HL-60 (cell line): ENCODE measurements around the gene MOB3A.

ENCODE experiments used
- DNase-seq, 2 experiments: peaks; one replicate each; pipeline ENCODE4 v3.0.0-alpha.2; 2010 to 2020; ENCODE audit warnings: low read depth in 1 of 2, low spot score in 1 of 2
- H3K27ac ChIP-seq: fragments of 250-450 bp; sonication (Bioruptor Pico); replicated peaks from 2 replicates; pipeline ENCODE4 v1.5.1; 2020; ENCODE audit warnings: mild to moderate bottlenecking, moderate library complexity
- H3K27me3 ChIP-seq: fragments of 250-450 bp; sonication (Bioruptor Pico); 2 replicates; pipeline ENCODE4 v1.5.1; 2021; ENCODE audit warnings: mild to moderate bottlenecking, moderate library complexity; ENCODE audit not compliant: insufficient read depth, poor library complexity, severe bottlenecking
- H3K4me3 ChIP-seq: replicated peaks from 2 replicates; pipeline ENCODE4 v1.5.1; 2011; ENCODE audit warnings: mild to moderate bottlenecking, control low read depth, low read length; ENCODE audit not compliant: insufficient read depth
- GABPA ChIP-seq: IDR thresholded peaks from 2 replicates; pipeline ENCODE4 v1.6.1; 2012; ENCODE audit warnings: low read depth
- POLR2AphosphoS5 ChIP-seq: IDR thresholded peaks from 2 replicates; pipeline ENCODE4 v1.6.1; 2012; ENCODE audit warnings: low read depth
- SPI1 ChIP-seq: IDR thresholded peaks from 2 replicates; pipeline ENCODE4 v1.6.1; 2012; ENCODE audit warnings: low read depth, mild to moderate bottlenecking, borderline replicate concordance
- TF ChIP-seq, protein P1 (sequence below): IDR thresholded peaks from 2 replicates; pipeline ENCODE4 v1.6.1; 2012; ENCODE audit warnings: low read depth; ENCODE audit not compliant: insufficient replicate concordance
- TF ChIP-seq, protein P2 (sequence below): IDR thresholded peaks from one replicate; pipeline ENCODE4 v1.5.1; 2011; ENCODE audit warnings: low read length, control low read depth, inconsistent platforms; ENCODE audit not compliant: insufficient read depth

The MOB3A gene

DNA sequence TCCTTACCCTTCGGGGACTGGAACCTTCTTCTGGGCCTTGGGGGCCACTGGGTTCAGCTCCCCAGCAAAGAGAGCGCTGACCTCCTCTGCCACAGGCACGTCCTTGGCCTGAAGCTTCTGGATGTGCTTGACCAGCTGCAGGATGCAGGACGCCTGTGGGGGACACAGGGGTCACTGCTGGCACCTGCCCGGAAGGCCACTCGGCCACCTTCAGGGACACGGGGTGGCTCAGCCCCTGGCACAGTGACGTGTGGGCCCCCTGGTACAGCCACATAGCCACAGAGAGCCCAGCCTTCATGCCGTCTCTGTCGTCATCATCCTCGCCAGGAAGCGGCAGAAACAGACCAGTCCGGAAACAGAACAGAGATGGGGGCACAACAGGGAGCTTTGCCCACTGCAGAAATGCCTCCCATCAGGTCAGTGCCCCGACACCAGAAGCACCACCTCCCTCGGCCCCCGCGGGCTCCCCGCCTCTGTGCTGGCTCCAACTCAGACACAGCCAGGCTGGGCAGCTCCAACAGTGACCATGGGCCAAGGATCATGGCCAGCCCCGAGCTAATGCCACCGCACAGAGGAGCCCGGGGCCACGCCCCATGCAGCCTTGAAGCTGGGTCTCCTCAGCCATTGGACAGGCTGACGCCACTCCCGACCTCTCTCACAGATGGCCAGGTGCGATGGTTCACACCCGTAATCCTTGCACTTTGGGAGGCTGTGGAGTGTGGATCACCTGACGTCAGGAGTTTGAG, 21.3 kb upstream of the MOB3A start:
- H3K27me3 ChIP-seq: no peaks in the 10 kb centered on the region
- no peak for DNase-seq
- no peak overlapping the region for H3K4me3 ChIP-seq
- TF ChIP-seq, protein P1, sequence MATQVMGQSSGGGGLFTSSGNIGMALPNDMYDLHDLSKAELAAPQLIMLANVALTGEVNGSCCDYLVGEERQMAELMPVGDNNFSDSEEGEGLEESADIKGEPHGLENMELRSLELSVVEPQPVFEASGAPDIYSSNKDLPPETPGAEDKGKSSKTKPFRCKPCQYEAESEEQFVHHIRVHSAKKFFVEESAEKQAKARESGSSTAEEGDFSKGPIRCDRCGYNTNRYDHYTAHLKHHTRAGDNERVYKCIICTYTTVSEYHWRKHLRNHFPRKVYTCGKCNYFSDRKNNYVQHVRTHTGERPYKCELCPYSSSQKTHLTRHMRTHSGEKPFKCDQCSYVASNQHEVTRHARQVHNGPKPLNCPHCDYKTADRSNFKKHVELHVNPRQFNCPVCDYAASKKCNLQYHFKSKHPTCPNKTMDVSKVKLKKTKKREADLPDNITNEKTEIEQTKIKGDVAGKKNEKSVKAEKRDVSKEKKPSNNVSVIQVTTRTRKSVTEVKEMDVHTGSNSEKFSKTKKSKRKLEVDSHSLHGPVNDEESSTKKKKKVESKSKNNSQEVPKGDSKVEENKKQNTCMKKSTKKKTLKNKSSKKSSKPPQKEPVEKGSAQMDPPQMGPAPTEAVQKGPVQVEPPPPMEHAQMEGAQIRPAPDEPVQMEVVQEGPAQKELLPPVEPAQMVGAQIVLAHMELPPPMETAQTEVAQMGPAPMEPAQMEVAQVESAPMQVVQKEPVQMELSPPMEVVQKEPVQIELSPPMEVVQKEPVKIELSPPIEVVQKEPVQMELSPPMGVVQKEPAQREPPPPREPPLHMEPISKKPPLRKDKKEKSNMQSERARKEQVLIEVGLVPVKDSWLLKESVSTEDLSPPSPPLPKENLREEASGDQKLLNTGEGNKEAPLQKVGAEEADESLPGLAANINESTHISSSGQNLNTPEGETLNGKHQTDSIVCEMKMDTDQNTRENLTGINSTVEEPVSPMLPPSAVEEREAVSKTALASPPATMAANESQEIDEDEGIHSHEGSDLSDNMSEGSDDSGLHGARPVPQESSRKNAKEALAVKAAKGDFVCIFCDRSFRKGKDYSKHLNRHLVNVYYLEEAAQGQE: no peak
- TF ChIP-seq, protein P2, sequence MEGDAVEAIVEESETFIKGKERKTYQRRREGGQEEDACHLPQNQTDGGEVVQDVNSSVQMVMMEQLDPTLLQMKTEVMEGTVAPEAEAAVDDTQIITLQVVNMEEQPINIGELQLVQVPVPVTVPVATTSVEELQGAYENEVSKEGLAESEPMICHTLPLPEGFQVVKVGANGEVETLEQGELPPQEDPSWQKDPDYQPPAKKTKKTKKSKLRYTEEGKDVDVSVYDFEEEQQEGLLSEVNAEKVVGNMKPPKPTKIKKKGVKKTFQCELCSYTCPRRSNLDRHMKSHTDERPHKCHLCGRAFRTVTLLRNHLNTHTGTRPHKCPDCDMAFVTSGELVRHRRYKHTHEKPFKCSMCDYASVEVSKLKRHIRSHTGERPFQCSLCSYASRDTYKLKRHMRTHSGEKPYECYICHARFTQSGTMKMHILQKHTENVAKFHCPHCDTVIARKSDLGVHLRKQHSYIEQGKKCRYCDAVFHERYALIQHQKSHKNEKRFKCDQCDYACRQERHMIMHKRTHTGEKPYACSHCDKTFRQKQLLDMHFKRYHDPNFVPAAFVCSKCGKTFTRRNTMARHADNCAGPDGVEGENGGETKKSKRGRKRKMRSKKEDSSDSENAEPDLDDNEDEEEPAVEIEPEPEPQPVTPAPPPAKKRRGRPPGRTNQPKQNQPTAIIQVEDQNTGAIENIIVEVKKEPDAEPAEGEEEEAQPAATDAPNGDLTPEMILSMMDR: no peak
- TF ChIP-seq POLR2AphosphoS5: no peak
- no peak for TF ChIP-seq SPI1
- TF ChIP-seq GABPA: no peak
- no peak overlapping the region for H3K27ac ChIP-seq

DNA sequence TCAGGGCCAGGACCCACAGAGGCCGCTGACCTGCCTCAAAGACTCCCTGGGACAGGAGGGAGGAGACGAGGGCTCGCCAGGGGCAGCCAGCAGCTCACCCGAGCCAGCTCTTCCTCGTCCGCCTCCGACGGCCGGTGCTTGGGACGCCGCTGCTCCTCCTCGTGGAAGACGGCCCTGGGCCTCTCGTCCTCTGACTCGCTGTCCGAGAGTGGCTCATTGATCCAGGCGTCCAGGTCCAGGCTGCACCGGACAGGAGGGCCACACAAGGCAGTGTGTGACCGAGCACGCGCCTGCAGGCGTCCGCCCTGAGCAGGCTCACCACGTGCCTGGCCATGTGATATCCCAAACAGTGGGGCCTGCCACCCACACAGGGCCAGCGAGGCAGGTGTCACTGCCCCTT, 20.4 kb upstream of the MOB3A start:
- Histone ChIP-seq H3K4me3 (no peak overlapping the region), H3K27ac (no peak overlapping the region), H3K27me3 (no peaks in the 10 kb centered on the region)
- TF ChIP-seq GABPA: no peak
- TF ChIP-seq, protein P2: no peak
- TF ChIP-seq POLR2AphosphoS5: no peak
- TF ChIP-seq SPI1: no peak
- TF ChIP-seq, protein P1: no peak
- DNase-seq: no peak

DNA sequence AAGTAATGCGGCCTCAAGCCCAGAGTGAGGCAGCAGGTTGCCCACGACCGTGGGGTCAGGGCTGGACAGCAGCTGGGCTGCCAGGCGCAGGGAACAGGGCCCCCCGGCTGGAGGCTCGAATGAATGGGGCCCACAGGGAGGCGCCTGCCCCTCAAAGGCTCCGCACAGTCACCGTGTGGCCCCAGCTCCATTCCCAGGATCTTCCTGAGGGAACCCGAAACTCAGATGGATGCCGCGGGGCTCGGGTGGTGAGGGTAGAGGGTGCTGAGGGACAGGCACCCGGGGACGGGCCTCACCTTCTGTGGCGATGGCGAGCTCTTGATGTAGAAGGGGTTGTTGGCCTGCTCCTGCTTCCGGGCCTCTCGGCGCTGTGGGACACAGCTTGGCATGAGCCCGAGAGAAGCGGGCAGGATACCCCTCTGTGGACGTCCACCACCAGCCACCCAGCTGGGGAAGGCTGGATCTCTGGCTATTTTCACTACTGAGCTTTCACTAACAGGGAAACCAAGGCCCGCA, 19.8 kb upstream of the MOB3A start:
- Histone ChIP-seq H3K4me3 (no peak overlapping the region), H3K27ac (no peak overlapping the region), H3K27me3 (no peaks in the 10 kb centered on the region)
- DNase-seq: no peak
- no peak for TF ChIP-seq SPI1
- TF ChIP-seq, protein P2: no peak
- TF ChIP-seq, protein P1: no peak
- TF ChIP-seq POLR2AphosphoS5: no peak
- no peak for TF ChIP-seq GABPA
